Stomach (tissue), 4 donors: ENCODE data around the gene RHOD.

Experiments
- CTCF ChIP-seq, 7 experiments: fragments of 450-650 bp in 4 of 7; fragments of 200-600 bp in 3 of 7; sonication (generic) in 3 of 7; IDR thresholded peaks; one replicate each; pipeline ENCODE4 v1.5.1; 2016 to 2019; ENCODE audit warnings: antibody characterized with exemption in 7 of 7, control low read depth in 2 of 7, mild to moderate bottlenecking in 1 of 7
- EP300 ChIP-seq: sonication (generic); formaldehyde crosslinking; IDR thresholded peaks from one replicate; pipeline ENCODE4 v1.6.1; 2017; ENCODE audit warnings: antibody characterized with exemption
- POLR2A ChIP-seq, 4 donors: fragments of 450-650 bp; IDR thresholded peaks; one replicate each; pipeline ENCODE4 v1.6.1; 2016; ENCODE audit warnings: antibody characterized with exemption in 4 of 4, control low read depth in 2 of 4, mild to moderate bottlenecking in 1 of 4, moderate library complexity in 1 of 4
- POLR2AphosphoS5 ChIP-seq, 3 donors: sonication (generic); formaldehyde crosslinking; IDR thresholded peaks; one replicate each; pipeline ENCODE4 v1.6.1; 2016; ENCODE audit warnings: antibody characterized with exemption in 3 of 3

GRCh38 chr11:67059671-67060070, 3.0 kb downstream of the RHOD start:
- TF ChIP-seq POLR2A (IDR thresholded peaks at IDR 0.05) = no peak
- TF ChIP-seq POLR2AphosphoS5 (IDR thresholded peaks at IDR 0.05) = no peak
- no peak for TF ChIP-seq CTCF (IDR thresholded peaks at IDR 0.05)
- no peak for TF ChIP-seq EP300
